GM21528 (cell line): Measurements from ENCODE around the gene TTYH1.
"Not testable (repeated sequence)": the region's sequence is repeated elsewhere in the genome, so short reads cannot be mapped to it uniquely, and the experiment has no call there.

Source experiments
- ATAC-seq: cut with Tn5 transposase; IDR thresholded peaks from one replicate; pipeline ENCODE4 v1.9.1; 2021; ENCODE audit warnings: mild to moderate bottlenecking, moderate library complexity; ENCODE audit not compliant: unreplicated experiment, low FRiP score

TTYH1 gene

DNA sequence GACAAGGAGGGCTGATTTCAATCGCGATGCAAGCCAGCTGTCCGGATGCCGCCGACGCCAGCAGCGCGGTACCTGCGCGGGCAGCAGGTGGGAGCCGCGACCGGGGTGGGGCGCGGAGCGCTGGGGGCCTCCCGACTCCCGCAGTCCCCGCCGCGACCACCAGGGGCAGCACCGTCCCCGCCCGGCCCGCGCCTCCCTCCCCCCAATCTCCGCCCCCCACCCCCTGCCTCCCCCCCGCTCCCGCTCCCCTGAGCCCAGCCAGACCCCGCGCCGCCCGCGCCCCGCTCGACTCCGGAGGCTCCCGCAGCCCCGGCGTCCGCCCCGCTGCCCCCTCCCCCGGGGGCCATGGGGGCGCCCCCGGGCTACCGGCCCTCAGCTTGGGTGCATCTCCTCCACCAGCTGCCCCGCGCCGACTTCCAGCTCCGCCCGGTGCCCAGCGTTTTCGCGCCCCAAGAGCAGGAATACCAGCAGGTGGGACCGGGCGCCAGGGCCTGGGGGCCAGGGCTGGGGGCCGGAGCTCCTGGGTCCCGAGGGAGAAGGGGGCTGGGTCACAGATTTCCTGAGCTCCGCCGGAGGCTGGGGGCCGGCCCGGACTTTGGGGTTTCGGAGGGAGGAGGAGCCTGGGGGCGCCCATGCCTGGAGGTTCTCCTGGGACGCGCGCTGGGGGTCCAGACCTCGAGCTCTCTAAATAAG lies at the start of gene TTYH1:
Gene TTYH1, plus strand, starts transcription at position 257 of the 693 bp plus-strand sequence. Its CDS starts 89 bp downstream, at position 346.
- ATAC-seq = no peak

DNA sequence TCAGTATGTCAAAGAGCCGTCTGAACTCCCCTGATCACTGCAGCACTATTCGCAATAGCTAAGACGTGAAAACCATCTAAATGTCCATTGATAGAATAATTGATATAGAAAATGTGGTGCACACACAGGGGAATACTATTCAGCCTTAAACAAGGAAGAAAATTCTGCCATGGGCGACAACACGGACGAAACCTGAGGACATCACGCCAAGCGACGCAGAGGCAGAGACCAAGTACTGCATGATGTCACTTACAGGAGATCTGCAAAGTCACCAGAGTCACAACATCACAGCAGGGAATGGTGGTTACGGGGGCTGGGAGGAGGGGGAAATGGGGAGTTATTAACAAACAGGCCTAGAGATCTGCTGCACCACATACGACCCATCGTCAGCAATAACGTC lies 49.5 kb upstream of the TTYH1 start:
- ATAC-seq = not testable (repeated sequence)

DNA sequence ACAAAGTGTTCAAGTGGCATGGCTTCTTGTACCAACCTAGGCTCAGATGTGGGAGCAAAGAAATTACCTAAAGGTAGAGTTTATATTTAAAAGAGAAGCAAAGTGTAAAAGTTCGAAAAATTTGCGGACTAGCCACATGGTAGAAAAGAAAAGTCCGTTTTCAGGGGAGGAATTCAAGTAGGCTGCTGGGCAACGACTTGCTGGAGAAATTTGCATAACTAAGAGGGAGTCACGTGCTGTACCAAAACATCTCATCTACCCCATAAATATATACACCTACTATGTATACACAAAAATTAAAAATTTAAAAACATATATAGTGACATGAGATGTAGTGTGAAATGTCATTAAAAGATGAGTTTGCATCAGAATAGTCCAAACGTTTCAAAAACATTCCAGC lies 48.5 kb upstream of the TTYH1 start:
- ATAC-seq = no peak

DNA sequence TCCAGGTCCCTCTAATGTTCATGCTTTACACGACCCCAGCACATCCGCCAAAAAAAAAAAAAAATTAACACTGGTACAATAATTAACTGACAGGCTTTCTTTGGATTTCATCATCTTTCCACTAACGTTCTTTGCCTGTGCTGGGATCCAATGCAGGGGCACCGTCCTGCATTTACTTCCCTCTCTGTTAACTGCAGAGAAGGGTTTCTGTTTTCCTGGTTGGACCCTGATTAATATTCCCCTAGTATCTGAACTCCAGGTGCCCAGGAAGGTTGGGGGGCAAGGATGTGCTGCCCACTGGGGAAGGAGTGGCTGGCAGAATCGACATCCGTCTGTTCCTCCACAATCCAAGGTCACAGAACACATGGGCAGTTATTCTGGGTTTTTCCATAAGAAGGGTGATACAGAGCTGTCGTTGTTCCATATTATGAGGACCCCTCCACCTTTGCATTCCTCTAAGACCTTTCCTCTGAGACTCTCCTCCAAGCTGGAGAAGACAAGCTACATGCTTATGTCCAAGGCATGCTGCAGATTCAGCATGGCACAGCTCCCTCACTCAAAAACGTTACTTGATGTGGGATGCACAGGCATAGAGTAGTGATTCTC lies 46.1 kb upstream of the TTYH1 start:
- ATAC-seq = no peak

DNA sequence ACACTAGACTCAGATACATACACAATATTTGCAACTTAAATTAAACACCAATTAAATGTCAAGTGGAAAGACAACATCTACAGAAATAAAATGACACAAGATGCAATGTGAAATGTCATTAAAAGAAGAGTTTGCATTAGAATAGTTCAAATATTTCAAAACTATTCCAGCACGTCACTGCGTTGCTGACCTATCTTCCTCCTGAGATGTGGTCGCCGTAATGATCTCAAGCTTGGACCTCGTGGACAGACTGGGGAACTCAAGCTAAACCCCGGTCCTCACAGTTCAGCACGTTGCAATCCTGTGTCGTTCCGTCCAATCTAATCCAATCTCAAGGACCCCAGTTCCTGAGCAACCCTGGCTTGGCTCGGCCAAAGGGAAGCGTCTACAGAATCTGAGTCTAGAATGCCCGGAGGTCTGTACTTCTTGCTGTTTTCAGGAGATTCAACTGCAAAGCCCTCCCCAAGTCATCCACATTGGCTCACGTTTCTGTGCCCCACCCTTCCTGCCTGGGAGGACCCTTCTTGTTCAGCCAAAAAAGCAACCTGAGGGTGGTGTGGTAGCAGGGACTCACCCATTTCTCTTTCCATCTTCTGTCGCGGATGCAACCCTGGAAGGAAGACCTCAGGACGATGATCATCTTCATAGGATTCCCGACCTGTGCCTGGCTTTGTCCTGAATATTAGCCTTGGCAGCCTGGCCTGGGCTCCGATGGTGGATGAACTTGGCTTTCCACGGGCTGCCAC lies 45.4 kb upstream of the TTYH1 start:
- ATAC-seq = not testable (repeated sequence)

DNA sequence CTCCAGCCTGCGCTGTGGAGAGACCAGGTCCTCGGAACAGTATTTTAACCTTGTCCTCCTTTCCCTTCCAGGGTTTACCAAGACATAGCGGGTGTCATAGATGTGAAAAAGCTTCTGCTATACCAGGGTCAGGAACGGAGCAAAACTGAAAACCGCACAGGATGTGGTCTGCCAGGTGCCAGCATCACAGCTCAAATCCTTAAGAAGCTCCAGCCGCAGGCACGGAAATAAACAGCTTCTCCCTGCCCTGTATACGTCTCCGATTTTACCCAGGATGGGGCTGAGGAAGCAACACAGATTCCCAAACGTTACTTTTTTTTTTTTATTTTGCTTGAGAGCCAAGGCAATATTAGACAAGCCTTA lies 44.8 kb upstream of the TTYH1 start:
- ATAC-seq = not testable (repeated sequence)

DNA sequence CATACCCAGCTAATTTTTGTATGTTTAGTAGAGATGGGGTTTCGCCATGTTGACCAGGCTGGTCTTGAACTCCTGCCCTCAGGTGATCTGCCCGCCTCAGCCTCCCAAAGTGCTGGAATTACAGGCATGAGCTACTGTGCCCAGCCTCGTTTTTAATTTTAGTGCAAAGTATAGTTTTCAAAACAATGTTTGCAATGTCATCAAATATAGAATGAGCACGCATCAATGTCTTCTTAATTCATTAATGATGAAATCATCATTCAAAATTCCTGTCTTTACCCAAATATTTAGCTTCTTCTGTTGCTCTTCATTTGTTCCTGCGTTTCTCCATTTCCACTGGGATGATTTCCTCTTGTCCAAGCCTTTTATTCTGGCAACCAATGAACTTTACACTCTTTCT lies 43.8 kb upstream of the TTYH1 start:
- ATAC-seq = not testable (repeated sequence)

DNA sequence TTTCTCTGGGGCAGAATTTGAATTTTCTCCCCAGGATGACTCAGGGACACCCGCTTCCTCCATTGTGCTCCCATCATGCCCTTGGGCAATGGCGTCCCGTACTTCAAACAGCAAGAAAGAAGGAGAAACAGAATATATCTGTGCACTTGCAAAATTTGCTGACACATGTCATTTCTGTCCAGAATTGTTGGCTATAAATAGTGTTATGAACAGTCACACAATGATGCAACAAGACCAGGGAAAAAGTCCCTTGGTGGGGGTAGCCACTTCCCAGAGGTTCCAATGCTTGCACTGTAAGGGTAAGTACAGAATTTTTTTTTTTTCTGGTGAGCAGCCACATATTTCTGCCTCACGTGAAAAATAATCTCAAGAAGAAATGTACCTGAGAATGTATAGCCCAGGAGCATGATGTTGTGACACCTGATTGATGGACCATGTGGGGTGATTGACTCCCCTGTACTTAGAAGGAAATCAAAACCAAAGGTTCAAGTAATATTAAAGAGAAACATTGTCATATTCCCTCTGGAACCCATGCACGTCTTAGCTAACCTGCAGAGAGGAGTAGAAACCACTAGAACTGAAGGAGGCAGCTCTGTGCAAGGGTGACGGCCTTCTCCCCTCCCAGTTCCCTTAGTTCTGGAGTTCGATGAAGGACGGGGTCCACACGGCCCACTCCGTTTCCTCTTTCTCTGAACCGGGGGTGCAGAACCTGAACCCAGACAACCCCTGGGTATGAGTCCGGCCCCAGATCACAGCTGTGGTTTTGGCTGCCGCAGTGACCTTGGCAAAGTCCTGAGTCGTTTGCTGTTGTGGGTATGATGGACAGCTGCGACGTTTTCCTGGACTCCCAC lies 41.3 kb upstream of the TTYH1 start:
- no peak for ATAC-seq

DNA sequence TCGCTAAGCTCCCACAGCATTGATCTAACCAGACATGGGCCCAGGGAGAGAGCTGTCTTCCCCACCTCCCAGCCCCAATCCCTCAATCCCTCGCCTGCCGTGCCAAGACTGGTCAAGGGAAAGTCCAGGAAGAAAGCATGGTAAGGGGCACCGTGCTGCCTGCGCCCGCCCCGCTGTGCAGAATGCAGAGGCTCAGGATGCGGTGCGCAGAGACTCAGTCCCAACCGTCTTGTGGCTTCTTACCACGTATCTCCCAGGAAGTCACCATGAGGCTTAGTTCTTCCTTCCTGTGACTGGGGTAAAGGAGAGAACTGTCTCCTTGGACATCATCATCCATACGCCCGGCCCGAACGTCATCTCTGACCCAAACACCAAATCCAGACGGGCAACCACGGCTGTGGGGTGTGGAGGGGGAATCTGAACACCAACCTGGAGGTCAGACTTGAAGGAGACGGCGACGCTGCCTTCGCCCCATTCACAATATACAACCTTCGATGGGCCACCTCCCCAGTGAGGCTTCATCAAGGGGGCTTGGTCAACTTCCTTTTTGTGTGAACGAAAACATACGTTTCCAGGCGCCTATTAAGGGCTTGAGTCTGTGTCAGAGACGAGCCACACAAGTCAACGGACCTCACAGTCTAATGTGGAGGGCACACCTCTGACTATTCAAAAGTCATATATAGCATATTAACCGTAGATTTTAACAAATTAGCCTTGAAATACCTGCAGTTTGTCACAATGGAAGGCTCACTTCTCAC lies 39.9 kb upstream of the TTYH1 start:
- not testable (repeated sequence) for ATAC-seq

DNA sequence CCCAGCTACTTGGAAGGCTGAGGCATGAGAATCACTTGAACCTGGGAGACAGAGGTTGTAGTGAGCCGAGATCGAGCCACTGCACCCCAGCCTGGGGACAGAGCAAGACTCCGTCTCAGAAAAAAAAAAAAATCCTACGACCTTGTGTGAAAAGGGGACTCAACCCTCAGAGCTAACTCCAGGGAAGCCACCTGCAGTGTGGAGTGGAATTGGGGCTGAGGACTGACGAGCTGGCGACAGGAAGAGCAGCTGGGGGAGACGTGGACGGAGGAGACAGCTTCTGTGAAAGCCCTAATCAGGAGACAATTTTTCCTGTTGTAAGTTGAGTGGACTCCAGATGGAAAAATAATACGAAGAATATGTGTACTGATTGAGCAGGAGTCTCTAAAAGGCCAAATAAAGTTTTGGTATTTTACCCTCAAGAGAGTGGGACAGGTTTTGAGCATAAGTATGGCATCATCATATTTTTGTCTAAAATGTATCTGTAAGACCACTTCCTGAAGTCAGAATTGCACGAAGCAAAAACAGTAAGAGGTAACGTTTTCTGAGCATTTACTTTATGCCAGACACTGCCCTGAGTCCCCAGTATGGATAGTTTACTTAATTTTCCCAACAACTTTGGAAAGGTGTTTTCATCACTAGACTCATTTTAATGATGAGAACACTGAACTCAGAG lies 38.5 kb upstream of the TTYH1 start:
- ATAC-seq = no peak

DNA sequence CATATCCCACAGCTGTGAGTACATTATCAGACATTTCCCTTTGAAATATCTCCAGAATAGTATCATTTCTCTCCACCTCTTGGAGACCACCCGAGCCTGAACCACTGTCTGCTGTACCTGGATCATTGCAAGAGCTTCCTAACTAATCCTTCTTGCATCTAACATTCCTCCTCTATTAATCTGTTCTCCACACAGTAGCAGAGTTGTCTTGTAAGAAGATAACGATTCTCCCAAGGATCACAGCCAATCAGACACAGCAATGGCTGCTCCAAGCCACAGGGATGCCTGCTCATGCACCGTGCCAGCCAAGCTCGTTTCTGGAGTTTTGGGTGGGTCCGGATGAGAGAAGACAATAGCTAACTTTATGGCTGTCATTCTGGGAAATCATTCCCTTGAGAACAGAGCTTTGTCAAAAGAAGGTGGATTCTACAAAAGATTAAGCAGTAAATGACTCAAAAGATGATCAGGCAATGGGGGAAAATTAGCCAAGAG lies 36.0 kb upstream of the TTYH1 start:
- no peak for ATAC-seq

DNA sequence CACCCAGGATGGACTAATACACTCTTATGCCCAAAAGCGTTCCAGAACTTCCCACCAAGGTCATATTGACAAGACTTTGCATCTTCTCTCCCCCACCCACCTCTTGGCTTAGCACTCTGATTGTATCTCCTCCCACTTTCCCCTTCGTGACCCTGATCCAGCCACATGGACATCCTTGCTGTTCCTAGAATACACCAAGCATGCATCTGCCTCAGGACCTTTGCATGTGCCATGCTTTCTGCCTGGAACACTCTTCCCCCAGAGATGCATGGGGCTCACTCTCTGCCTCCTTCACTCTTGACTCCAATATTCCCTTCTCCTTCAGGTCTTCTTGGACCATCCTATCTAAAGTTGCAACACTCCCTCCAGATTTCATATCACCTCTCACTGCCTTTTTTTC lies 34.4 kb upstream of the TTYH1 start:
- ATAC-seq = no peak

DNA sequence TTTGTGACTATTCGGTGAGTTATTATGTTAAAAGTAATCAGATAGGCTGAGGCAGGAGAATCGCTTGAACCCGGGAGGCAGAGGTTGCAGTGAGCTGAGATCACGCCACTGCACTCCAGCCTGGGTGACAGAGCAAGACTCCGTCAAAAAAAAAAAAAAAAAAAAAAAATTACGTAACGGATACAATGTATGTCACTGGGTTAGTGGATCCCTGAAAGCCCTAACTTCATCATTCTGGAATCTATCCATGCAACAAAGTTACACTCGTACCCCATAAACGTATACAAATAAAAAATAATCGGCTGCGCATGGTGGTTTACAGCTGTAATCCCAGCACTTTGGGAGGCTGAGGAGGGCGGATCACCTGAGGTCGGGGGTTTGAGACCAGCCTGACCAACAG lies 33.2 kb upstream of the TTYH1 start:
- ATAC-seq = not testable (repeated sequence)

DNA sequence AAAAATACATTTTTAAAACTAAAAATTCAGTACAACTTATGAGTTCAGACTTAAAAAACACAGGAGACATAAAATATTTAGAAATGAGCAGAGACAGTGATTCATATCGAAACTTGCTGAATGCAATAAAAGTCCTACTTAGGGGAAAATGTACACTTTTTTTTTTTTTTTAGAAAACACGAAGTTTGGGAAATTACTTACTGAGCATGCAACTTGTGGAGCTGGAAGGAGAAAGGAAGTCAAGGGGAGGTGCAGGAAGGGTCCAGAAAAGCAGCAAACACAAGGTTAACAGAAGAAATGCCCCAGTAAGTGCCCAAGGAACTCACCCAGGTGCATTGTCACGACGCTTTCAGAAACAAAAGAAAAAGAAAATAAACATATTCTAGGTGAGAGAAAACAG lies 31.9 kb upstream of the TTYH1 start:
- ATAC-seq = no peak

DNA sequence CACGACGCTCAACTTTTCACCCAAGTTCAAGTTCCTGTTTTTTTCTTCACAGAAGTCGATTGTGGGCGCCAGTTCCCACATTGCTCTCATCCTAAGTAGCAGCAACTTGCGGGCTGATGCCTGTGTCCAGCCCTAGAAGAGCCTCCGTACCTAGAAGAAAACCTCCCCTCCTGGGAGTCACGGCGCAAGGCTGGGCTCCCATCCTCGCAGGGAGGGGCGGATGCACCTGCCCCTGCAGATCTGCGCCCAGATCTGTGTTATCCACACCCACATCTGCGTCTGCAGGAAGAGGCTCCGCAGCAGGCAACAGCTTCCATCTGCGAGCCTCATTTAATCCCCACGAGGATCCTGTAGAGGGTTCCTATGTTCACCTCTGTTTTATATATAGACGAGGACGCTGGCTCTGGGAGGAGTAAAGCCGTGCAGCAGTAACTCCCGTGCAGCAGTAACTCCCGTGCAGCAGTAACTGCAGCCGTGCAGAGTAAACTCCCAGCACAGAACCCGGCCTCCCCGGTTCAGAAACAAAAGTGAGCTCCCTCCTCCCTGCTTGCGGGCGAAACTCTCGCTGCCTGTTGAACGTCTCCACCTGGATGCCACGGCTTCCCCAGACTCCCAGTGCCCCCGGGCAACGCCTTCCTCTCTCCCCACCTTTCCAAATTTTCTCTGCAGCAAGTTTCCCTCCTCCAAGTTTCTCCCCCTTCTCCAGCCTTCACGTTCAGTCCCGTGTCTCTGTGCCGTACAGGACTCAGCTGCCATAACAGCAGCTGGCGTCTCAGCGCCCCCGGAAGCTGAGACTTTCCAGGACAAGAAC lies 27.1 kb upstream of the TTYH1 start:
- no peak for ATAC-seq

DNA sequence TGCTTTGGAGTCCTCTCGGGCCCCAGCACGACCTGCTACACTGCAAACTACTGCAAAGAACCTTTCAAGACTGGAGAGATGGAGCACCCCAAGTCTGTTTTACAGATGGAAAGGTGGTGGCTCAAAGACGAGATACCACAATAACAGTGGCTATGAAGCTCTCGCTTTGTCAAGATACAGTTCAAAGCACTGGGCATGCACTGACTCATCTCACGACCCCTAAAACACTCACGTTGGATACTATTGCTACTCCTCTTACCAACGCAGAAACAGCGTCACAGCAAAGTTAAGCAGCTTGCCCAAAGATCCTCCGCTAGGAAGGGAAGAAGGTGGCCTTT lies 26.5 kb upstream of the TTYH1 start:
- no peak for ATAC-seq

DNA sequence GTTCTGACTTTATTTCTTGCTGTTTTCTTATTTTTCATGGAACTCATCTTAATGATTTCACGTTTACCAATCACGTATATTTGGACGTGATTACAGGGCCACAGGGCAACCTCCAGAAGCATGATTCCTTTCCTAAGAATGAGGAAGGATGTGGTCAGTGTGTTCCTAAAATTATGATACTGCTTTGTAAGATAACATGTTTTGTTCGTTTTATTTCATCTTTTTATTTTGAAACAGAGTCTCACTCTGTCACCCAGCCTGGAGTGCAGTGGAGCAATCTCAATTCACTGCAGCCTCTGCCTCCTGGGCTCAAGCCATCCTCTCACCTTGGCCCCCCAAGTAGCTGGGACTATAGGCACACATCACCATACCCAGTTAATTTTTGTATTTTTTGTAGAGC lies 25.7 kb upstream of the TTYH1 start:
- ATAC-seq = no peak

DNA sequence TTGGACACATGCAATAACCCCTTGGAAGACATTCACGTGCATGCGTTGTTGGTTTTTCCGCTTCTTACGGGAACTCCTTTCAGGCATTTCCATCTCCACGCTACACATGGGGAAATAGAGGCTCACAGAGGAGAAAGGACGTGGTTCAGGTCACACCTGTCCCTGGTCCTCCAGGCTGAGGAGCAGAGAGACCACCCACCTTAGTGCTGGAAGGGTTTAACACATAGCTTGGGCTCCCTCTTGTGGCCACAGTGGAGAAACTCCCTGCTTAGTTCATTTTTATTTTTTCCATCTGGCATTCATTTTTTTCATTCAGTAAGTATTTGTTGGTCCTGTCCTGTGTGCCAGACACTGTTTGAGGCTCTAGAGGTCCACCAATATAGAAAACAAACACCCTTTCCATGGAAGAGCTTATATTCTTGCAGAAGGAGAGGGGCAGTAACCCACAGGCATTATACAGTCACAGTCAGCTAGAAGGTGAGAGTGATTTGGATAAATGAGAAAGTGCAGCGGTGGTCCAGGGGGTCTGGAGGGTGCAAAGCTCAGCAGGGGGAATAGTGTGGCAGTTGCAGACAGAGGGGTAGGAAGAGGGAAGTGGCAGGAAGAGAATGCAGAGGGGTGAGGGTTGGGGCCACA lies 24.2 kb upstream of the TTYH1 start:
- no peak for ATAC-seq
